GM10248 (cell line): Measurements from ENCODE around the gene SCN5A.

Source experiments
- CTCF ChIA-PET: fragments of 300-600 bp; sonication (Branson Sonifier 250); formaldehyde crosslinking; extraction: SDS; loops from one replicate; lab custom pipeline; 2021; ENCODE audit warnings: antibody characterized with exemption; lab: Yijun Ruan, JAX
- POLR2A ChIA-PET: fragments of 350-650 bp; sonication (Branson Sonifier 250); formaldehyde crosslinking; extraction: SDS; loops from one replicate; lab custom pipeline; 2020; ENCODE audit warnings: antibody characterized with exemption; lab: Yijun Ruan, JAX
- DNase-seq: peaks from one replicate; pipeline ENCODE4 v3.0.0; 2012; ENCODE audit errors: extremely low spot score
- CTCF ChIP-seq: IDR thresholded peaks from 2 replicates; pipeline ENCODE4 v1.5.1; 2012; ENCODE audit warnings: mild to moderate bottlenecking, low read depth; ENCODE audit errors: extremely low read depth, missing control alignments, control extremely low read depth

The SCN5A gene

GRCh38 chr3:38544926-38545325 is 104.6 kb downstream of the SCN5A start:
- no peak for DNase-seq
- POLR2A ChIA-PET: no interaction called here
- TF ChIP-seq CTCF: no peak
- CTCF ChIA-PET: interaction anchor here (0.8 to 2.9 kb wide), 4 partner anchors 10 to 486 kb away, joined by 3 to 14 read pairs (median 3); no protein-coding TSS in a partner anchor

- POLR2A ChIA-PET: no interaction called here
- no peak for TF ChIP-seq CTCF
- CTCF ChIA-PET: interaction anchor here (2.9 kb wide), 1 partner anchor 22 kb away, joined by 14 read pairs; no protein-coding TSS in a partner anchor
- no peak for DNase-seq
Observed at GRCh38 chr3:38543586-38543985, 105.9 kb downstream of the SCN5A start.

GRCh38 chr3:38542401-38543298 is 106.8 kb downstream of the SCN5A start:
- ChIA-PET POLR2A (no interaction called here), CTCF (interaction anchor here (2.9 kb wide), 1 partner anchor 21 kb away, joined by 14 read pairs; no protein-coding TSS in a partner anchor)
- DNase-seq: no peak
- TF ChIP-seq CTCF: no peak

GRCh38 chr3:38541806-38542205 is 107.7 kb downstream of the SCN5A start:
- TF ChIP-seq CTCF: no peak
- no peak for DNase-seq
- ChIA-PET CTCF (no interaction called here), POLR2A (no interaction called here)

GRCh38 chr3:38538773-38539353 is 110.6 kb downstream of the SCN5A start:
- TF ChIP-seq CTCF: no peak
- DNase-seq: no peak
- ChIA-PET CTCF (interaction anchor here (1.8 to 3.6 kb wide), 2 partner anchors 17 to 112 kb away, joined by 5 to 24 read pairs; no protein-coding TSS in a partner anchor), POLR2A (no interaction called here)

- DNase-seq: no peak
- no peak for TF ChIP-seq CTCF
- POLR2A ChIA-PET: no interaction called here
- CTCF ChIA-PET: interaction anchor here (1.0 to 1.6 kb wide), 4 partner anchors 9 to 115 kb away, joined by 3 to 4 read pairs (median 3); no protein-coding TSS in a partner anchor
Observed at GRCh38 chr3:38536671-38537070, 112.8 kb downstream of the SCN5A start.
